ENCODE measurements around the gene GJC2. TPM values are rescaled to one million over a fixed set of nuclear protein-coding genes. Genes with fewer than 3 reads are reported as not detected.

Gene GJC2
- total RNA-seq, 1 experiment from 2014 or later, result 0.76 TPM

GRCh38 chr1:228106800-228107054 lies 43.0 kb upstream of the GJC2 start:
- no peaks in the 10 kb centered on the region for H4K20me1 ChIP-seq (ENCODE audit: insufficient read depth)
- no peak overlapping the region for H2AFZ ChIP-seq (ENCODE audit: low read depth, low read length, poor library complexity, severe bottlenecking)
- H3K27ac ChIP-seq (ENCODE audit: low read depth, low read length), result no peak overlapping the region
- ChIA-PET CTCF (no interaction called here), POLR2A (interaction anchor here (1.1 kb wide), 1 partner anchor 351 kb away, joined by 3 read pairs; a partner anchor contains a TSS), RAD21 (ENCODE audit: low non-redundant PET in 1 of 2, low total read pairs in 2 of 2, uncharacterized antibody in 2 of 2, unreplicated experiment in 2 of 2) (no interaction called here)
- no peaks in the 10 kb centered on the region for H3K9me3 ChIP-seq (ENCODE audit: control insufficient read depth in 1 of 2, insufficient read depth in 1 of 2, low read depth in 1 of 2, low read length in 2 of 2)
- TF ChIP-seq ZFX (IDR thresholded peaks at IDR 0.05), result no peak
- TF ChIP-seq CTCF (IDR thresholded peaks at IDR 0.05 in 2 of 3, conservative IDR thresholded peaks at IDR 0.05 in 1 of 3; ENCODE audit: borderline replicate concordance in 1 of 3, insufficient read depth in 1 of 3, low read depth in 2 of 3, low read length in 2 of 3), result no peak
- no peak for TF ChIP-seq YY1 (IDR thresholded peaks at IDR 0.05; ENCODE audit: extremely low read depth, insufficient replicate concordance, low read depth, low read length)
- no peak for TF ChIP-seq EZH2phosphoT487 (IDR thresholded peaks at IDR 0.05; ENCODE audit: borderline replicate concordance)
- TF ChIP-seq, protein P1, sequence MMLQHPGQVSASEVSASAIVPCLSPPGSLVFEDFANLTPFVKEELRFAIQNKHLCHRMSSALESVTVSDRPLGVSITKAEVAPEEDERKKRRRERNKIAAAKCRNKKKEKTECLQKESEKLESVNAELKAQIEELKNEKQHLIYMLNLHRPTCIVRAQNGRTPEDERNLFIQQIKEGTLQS (IDR thresholded peaks at IDR 0.05), result no peak
- intact Hi-C loops (cut with micrococcal nuclease), result no loop called here
- DNase-seq (ENCODE audit: low read depth, low spot score) (no peak), ATAC-seq (no peak)
- no TSS peak for BruUV-seq (replicated peaks)
- no peak overlapping the region for H3K9ac ChIP-seq (ENCODE audit: low read length)
- H3K4me1 ChIP-seq (ENCODE audit: control insufficient read depth in 1 of 2, insufficient read depth in 2 of 2, low read length in 2 of 2), result peaks cover 4 to 29% of the 10 kb centered on the region in 2 experiments; a peak in 3 of 4 replicates
- H3K27me3 ChIP-seq (ENCODE audit: insufficient read depth, low read length), result no peaks in the 10 kb centered on the region
- no peaks in the 10 kb centered on the region for H3K9me2 ChIP-seq (ENCODE audit: insufficient read depth)
- H3K4me3 ChIP-seq (replicated peaks in 1 of 2; ENCODE audit: low read depth in 1 of 2, low read length in 2 of 2), result no peak overlapping the region
- H3K4me2 ChIP-seq (ENCODE audit: low read length), result no peak overlapping the region
- H3K79me2 ChIP-seq (ENCODE audit: insufficient read depth, low read length), result peaks cover 35% of the 10 kb centered on the region
- H3K36me3 ChIP-seq (ENCODE audit: control insufficient read depth in 1 of 2, insufficient read depth in 2 of 2, low read length in 2 of 2), result peaks cover 0 to 14% of the 10 kb centered on the region in 2 experiments; a peak in 1 of 4 replicates

DNA sequence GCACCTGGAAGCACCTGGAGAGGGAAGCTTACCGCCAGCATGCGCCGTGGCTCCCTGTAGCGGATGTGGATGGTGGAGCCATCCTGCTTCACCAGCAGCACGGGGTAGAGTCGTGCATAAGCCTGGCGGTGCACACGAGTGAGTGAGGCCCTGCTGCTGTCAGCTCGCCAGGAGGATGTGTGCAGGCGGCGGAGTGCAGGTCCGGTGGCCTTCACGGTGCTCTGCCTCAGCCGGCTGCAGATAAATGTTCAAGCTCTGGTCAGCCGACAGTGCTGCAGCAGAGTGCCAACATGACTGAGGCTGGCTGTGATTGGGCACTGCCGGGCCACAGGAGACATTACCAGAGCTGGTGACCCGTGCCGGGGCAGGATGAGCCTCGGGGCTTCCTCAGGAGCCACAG lies 42.1 kb upstream of the GJC2 start:
- H3K36me3 ChIP-seq (ENCODE audit: control insufficient read depth in 1 of 2, insufficient read depth in 2 of 2, low read length in 2 of 2), result peaks cover 0 to 14% of the 10 kb centered on the region in 2 experiments; a peak in 1 of 4 replicates
- CTCF ChIA-PET, result no interaction called here
- RAD21 ChIA-PET (ENCODE audit: low non-redundant PET in 1 of 2, low total read pairs in 2 of 2, uncharacterized antibody in 2 of 2, unreplicated experiment in 2 of 2), result no interaction called here
- H3K4me2 ChIP-seq (ENCODE audit: low read length), result peak overlapping the region; percentile 99
- H3K9me3 ChIP-seq (ENCODE audit: control insufficient read depth in 1 of 2, insufficient read depth in 1 of 2, low read depth in 1 of 2, low read length in 2 of 2), result no peaks in the 10 kb centered on the region
- intact Hi-C loops (cut with micrococcal nuclease), result loop anchor here (2.0 kb wide), 1 partner anchor 33 kb away; the partner anchor contains the start of gene GUK1
- no peak overlapping the region for H2AFZ ChIP-seq (ENCODE audit: low read depth, low read length, poor library complexity, severe bottlenecking)
- H3K79me2 ChIP-seq (ENCODE audit: insufficient read depth, low read length), result peaks cover 26% of the 10 kb centered on the region
- H3K9ac ChIP-seq (ENCODE audit: low read length), result no peak overlapping the region; the same call in 1 of the 2 replicates
- POLR2A ChIA-PET, result no interaction called here
- DNase-seq (ENCODE audit: low read depth, low spot score) (no peak), ATAC-seq (no peak)
- peaks cover 4 to 25% of the 10 kb centered on the region in 2 experiments; a peak in 3 of 4 replicates for H3K4me1 ChIP-seq (ENCODE audit: control insufficient read depth in 1 of 2, insufficient read depth in 2 of 2, low read length in 2 of 2)
- no peaks in the 10 kb centered on the region for H4K20me1 ChIP-seq (ENCODE audit: insufficient read depth)
- H3K27me3 ChIP-seq (ENCODE audit: insufficient read depth, low read length), result no peaks in the 10 kb centered on the region
- peak overlapping the region in 1 of 2 experiments; percentile 97; a peak in 2 of 4 replicates for H3K4me3 ChIP-seq (replicated peaks in 1 of 2; ENCODE audit: low read depth in 1 of 2, low read length in 2 of 2)
- BruUV-seq (replicated peaks), result no TSS peak
- no peaks in the 10 kb centered on the region for H3K9me2 ChIP-seq (ENCODE audit: insufficient read depth)
- no peak for TF ChIP-seq SP1 (IDR thresholded peaks at IDR 0.05; ENCODE audit: low read depth)
- TF ChIP-seq SRF (IDR thresholded peaks at IDR 0.05; ENCODE audit: low read depth), result no peak
- no peak for TF ChIP-seq RAD21 (IDR thresholded peaks at IDR 0.05; ENCODE audit: low read depth)
- no peak for TF ChIP-seq ZNF274 (IDR thresholded peaks at IDR 0.05; ENCODE audit: low read depth, low read length)
- TF ChIP-seq EZH2phosphoT487 (IDR thresholded peaks at IDR 0.05; ENCODE audit: borderline replicate concordance), result no peak
- no peak for TF ChIP-seq EZH2 (IDR thresholded peaks at IDR 0.05)
- TF ChIP-seq POLR2AphosphoS5 (IDR thresholded peaks at IDR 0.05; ENCODE audit: low read depth, low read length), result no peak
- no peak for TF ChIP-seq JUND (IDR thresholded peaks at IDR 0.05)
- no peak for TF ChIP-seq SIN3A (IDR thresholded peaks at IDR 0.05; ENCODE audit: low read depth)
- TF ChIP-seq, protein P1 (IDR thresholded peaks at IDR 0.05), result no peak
- H3K27ac ChIP-seq (ENCODE audit: low read depth, low read length), result no peak overlapping the region

Measured in HCT116 (cell line).